Measurements from ENCODE around the gene PAIP1. TPM values are rescaled to one million over a fixed set of nuclear protein-coding genes. Genes with fewer than 3 reads are reported as not detected.
"Not testable (repeated sequence)": the region's sequence is repeated elsewhere in the genome, so short reads cannot be mapped to it uniquely, and the experiment has no call there.

The PAIP1 gene
- total RNA-seq, 1 donor from 2014 or later, result 111 TPM

- H3K27me3 Mint-ChIP-seq (ENCODE audit: low read depth), result peaks cover 8% of the 10 kb centered on the region
- H3K4me3 Mint-ChIP-seq, result no peak overlapping the region
- no peaks in the 10 kb centered on the region for H3K36me3 Mint-ChIP-seq (ENCODE audit: low read depth)
- no peak for DNase-seq (ENCODE audit: low read depth, low spot score)
- no peak overlapping the region for H3K27ac Mint-ChIP-seq (ENCODE audit: unreplicated experiment)
- TF ChIP-seq CTCF (conservative IDR thresholded peaks at IDR 0.05), result no peak
- H3K9me3 Mint-ChIP-seq, result no peaks in the 10 kb centered on the region
- H3K4me1 Mint-ChIP-seq, result peaks cover 5% of the 10 kb centered on the region
These were observed 4.5 kb upstream of the PAIP1 start for GRCh38 chr5:43561356-43561755.

- H3K4me1 Mint-ChIP-seq, result peaks cover 5% of the 10 kb centered on the region
- H3K9me3 Mint-ChIP-seq, result no peaks in the 10 kb centered on the region
- peak overlapping the region; percentile 75 for H3K4me3 Mint-ChIP-seq
- H3K27me3 Mint-ChIP-seq (ENCODE audit: low read depth), result peaks cover 8% of the 10 kb centered on the region
- TF ChIP-seq CTCF (conservative IDR thresholded peaks at IDR 0.05), result no peak
- H3K36me3 Mint-ChIP-seq (ENCODE audit: low read depth), result peaks cover 2% of the 10 kb centered on the region
- no peak for DNase-seq (ENCODE audit: low read depth, low spot score)
- H3K27ac Mint-ChIP-seq (ENCODE audit: unreplicated experiment), result no peak overlapping the region
These were observed 3.3 kb upstream of the PAIP1 start for GRCh38 chr5:43560128-43560527.

- H3K27me3 Mint-ChIP-seq (ENCODE audit: low read depth); H3K9me3 Mint-ChIP-seq; H3K36me3 Mint-ChIP-seq (ENCODE audit: low read depth); H3K4me1 Mint-ChIP-seq; H3K4me3 Mint-ChIP-seq; DNase-seq (ENCODE audit: low read depth, low spot score); H3K27ac Mint-ChIP-seq (ENCODE audit: unreplicated experiment): not testable (repeated sequence)
These were observed 345 bp downstream of the PAIP1 start for GRCh38 chr5:43556607-43556856.

GRCh38 chr5:43555895-43556606 lies 826 bp downstream of the PAIP1 start:
- H3K27me3 Mint-ChIP-seq (ENCODE audit: low read depth), result peaks cover 5% of the 10 kb centered on the region
- H3K9me3 Mint-ChIP-seq, result no peaks in the 10 kb centered on the region
- peaks cover 5% of the 10 kb centered on the region for H3K36me3 Mint-ChIP-seq (ENCODE audit: low read depth)
- H3K4me1 Mint-ChIP-seq, result peaks cover 6% of the 10 kb centered on the region
- no peak overlapping the region for H3K4me3 Mint-ChIP-seq
- TF ChIP-seq CTCF (conservative IDR thresholded peaks at IDR 0.05), result no peak
- H3K27ac Mint-ChIP-seq (ENCODE audit: unreplicated experiment), result peak overlapping the region; percentile 97
- DNase-seq (ENCODE audit: low read depth, low spot score), result peak; percentile 41

- DNase-seq (ENCODE audit: low read depth, low spot score), result no peak
- Mint-ChIP-seq H3K4me1 (peaks cover 13% of the 10 kb centered on the region), H3K9me3 (no peaks in the 10 kb centered on the region), H3K27ac (ENCODE audit: unreplicated experiment) (no peak overlapping the region), H3K27me3 (ENCODE audit: low read depth) (no peaks in the 10 kb centered on the region), H3K4me3 (no peak overlapping the region), H3K36me3 (ENCODE audit: low read depth) (peaks cover 8% of the 10 kb centered on the region)
- TF ChIP-seq CTCF (conservative IDR thresholded peaks at IDR 0.05), result no peak
These were observed 2.4 kb downstream of the PAIP1 start for GRCh38 chr5:43554497-43554896.

- Mint-ChIP-seq H3K9me3 (no peaks in the 10 kb centered on the region), H3K4me3 (no peak overlapping the region), H3K27ac (ENCODE audit: unreplicated experiment) (no peak overlapping the region), H3K27me3 (ENCODE audit: low read depth) (no peaks in the 10 kb centered on the region), H3K4me1 (peaks cover 16% of the 10 kb centered on the region), H3K36me3 (ENCODE audit: low read depth) (peaks cover 11% of the 10 kb centered on the region)
- no peak for TF ChIP-seq CTCF (conservative IDR thresholded peaks at IDR 0.05)
- no peak for DNase-seq (ENCODE audit: low read depth, low spot score)
These were observed 3.5 kb downstream of the PAIP1 start for GRCh38 chr5:43553381-43553780.

All from neural crest cell (in vitro differentiated cells).